Neural cell (in vitro differentiated cells): ENCODE results near the gene RFT1. TPM values are rescaled to one million over a fixed set of nuclear protein-coding genes. Genes with fewer than 3 reads are reported as not detected.

Experiments
- H2AFZ ChIP-seq: fragments of 200-600, 300-800 bp; sonication (generic), shearing (Covaris generic); 2 replicates; pipeline ENCODE4 v1.6.0; 2014; ENCODE audit warnings: low read depth, mild to moderate bottlenecking, antibody characterized with exemption, low read length, moderate library complexity
- H3F3A ChIP-seq: fragments of 200-600 bp; shearing (Covaris generic); 2 replicates; pipeline ENCODE4 v1.6.1; 2016; ENCODE audit warnings: mild to moderate bottlenecking, moderate library complexity, mixed read lengths, antibody characterized with exemption, low read length; ENCODE audit not compliant: insufficient read depth, poor library complexity, severe bottlenecking
- H3K27ac ChIP-seq: fragments of 200-600, 300-800 bp; sonication (generic), shearing (Covaris generic); 2 replicates; pipeline ENCODE4 v1.5.1; 2014; ENCODE audit warnings: mild to moderate bottlenecking, low read length, moderate library complexity
- H3K27me3 ChIP-seq: fragments of 300-800, 200-600 bp; sonication (generic), shearing (Covaris generic); 2 replicates; pipeline ENCODE4 v1.6.0; 2014; ENCODE audit warnings: mild to moderate bottlenecking, low read depth, low read length, moderate library complexity; ENCODE audit not compliant: insufficient read depth
- H3K36me3 ChIP-seq: fragments of 300-800, 200-600 bp; sonication (generic), shearing (Covaris generic); 2 replicates; pipeline ENCODE4 v1.5.1; 2014; ENCODE audit warnings: mild to moderate bottlenecking, antibody characterized with exemption, low read length, moderate library complexity; ENCODE audit not compliant: insufficient read depth
- H3K4me2 ChIP-seq: fragments of 300-800, 200-600 bp; sonication (generic), shearing (Covaris generic); 2 replicates; pipeline ENCODE4 v1.6.0; 2014; ENCODE audit warnings: mild to moderate bottlenecking, low read length
- H3K4me3 ChIP-seq: fragments of 300-800, 200-600 bp; sonication (generic), shearing (Covaris generic); 2 replicates; pipeline ENCODE4 v1.5.1; 2014; ENCODE audit warnings: mild to moderate bottlenecking, low read length, moderate library complexity
- H3K79me2 ChIP-seq: fragments of 200-600 bp; shearing (Covaris generic); replicated peaks from 2 replicates; pipeline ENCODE4 v1.6.0; 2014; ENCODE audit warnings: mild to moderate bottlenecking, low read length, moderate library complexity; ENCODE audit not compliant: insufficient read depth
- H3K9ac ChIP-seq: fragments of 300-800, 200-600 bp; sonication (generic), shearing (Covaris generic); 2 replicates; pipeline ENCODE4 v1.6.1; 2016; ENCODE audit warnings: mild to moderate bottlenecking, low read length, mixed read lengths
- H3K9me2 ChIP-seq: fragments of 200-600 bp; shearing (Covaris generic); 2 replicates; pipeline ENCODE4 v1.6.1; 2016; ENCODE audit warnings: mild to moderate bottlenecking, low read length, mixed read lengths; ENCODE audit not compliant: insufficient read depth
- H3K9me3 ChIP-seq: fragments of 200-600, 300-800 bp; sonication (generic), shearing (Covaris generic); 2 replicates; pipeline ENCODE4 v1.6.1; 2016; ENCODE audit warnings: mild to moderate bottlenecking, mixed run types, low read length, moderate library complexity, mixed read lengths
- H4K20me1 ChIP-seq: fragments of 200-600 bp; shearing (Covaris generic); 2 replicates; pipeline ENCODE4 v1.6.1; 2016; ENCODE audit warnings: mild to moderate bottlenecking, mixed run types; ENCODE audit not compliant: insufficient read depth
- CTCF ChIP-seq: fragments of 450-650 bp; IDR thresholded peaks from 2 replicates; pipeline ENCODE4 v1.5.1; 2014; ENCODE audit warnings: antibody characterized with exemption, mild to moderate bottlenecking, moderate library complexity; ENCODE audit not compliant: poor library complexity, severe bottlenecking
- EP300 ChIP-seq: fragments of 450-650 bp; conservative IDR thresholded peaks from 2 replicates; pipeline ENCODE4 v1.6.1; 2014; ENCODE audit warnings: antibody characterized with exemption, mild to moderate bottlenecking, moderate library complexity; ENCODE audit not compliant: poor library complexity, severe bottlenecking
- EZH2 ChIP-seq: fragments of 200-600, 300-800 bp; shearing (Covaris generic), sonication (generic); IDR thresholded peaks from 2 replicates; pipeline ENCODE4 v1.6.1; 2014; ENCODE audit warnings: antibody characterized with exemption, low read length, borderline replicate concordance, mild to moderate bottlenecking; ENCODE audit not compliant: insufficient read depth, poor library complexity, severe bottlenecking
- MXI1 ChIP-seq: fragments of 450-650 bp; conservative IDR thresholded peaks from 2 replicates; pipeline ENCODE4 v1.6.1; 2014; ENCODE audit warnings: antibody characterized with exemption, mild to moderate bottlenecking; ENCODE audit not compliant: poor library complexity, severe bottlenecking
- POLR2AphosphoS5 ChIP-seq: IDR thresholded peaks from 2 replicates; pipeline ENCODE4 v1.6.1; 2012
- RAD21 ChIP-seq: fragments of 450-650 bp; conservative IDR thresholded peaks from 2 replicates; pipeline ENCODE4 v1.6.1; 2014; ENCODE audit warnings: antibody characterized with exemption, mild to moderate bottlenecking, moderate library complexity
- REST ChIP-seq: IDR thresholded peaks from 2 replicates; pipeline ENCODE4 v1.6.1; 2012; ENCODE audit warnings: borderline replicate concordance
- SMC3 ChIP-seq: fragments of 450-650 bp; conservative IDR thresholded peaks from 2 replicates; pipeline ENCODE4 v1.6.1; 2014; ENCODE audit warnings: antibody characterized with exemption, mild to moderate bottlenecking, moderate library complexity; ENCODE audit not compliant: poor library complexity
- TAF1 ChIP-seq: IDR thresholded peaks from 2 replicates; pipeline ENCODE4 v1.6.1; 2012; ENCODE audit warnings: low read depth
- polyA plus RNA-seq: library from polyadenylated mRNA; depleted of rRNA; stranded (reverse); fragments of >200 nt; gene quantifications from 2 replicates; pipeline ENCODE4 v1.2.3, GENCODE V29; 2014

Gene RFT1
- polyA plus RNA-seq, 1 donor from 2014 or later: 6.1 TPM

- Histone ChIP-seq H3K36me3 (no peaks in the 10 kb centered on the region), H3K9me2 (no peaks in the 10 kb centered on the region)
Observed at GRCh38 chr3:53102601-53103147, 27.6 kb downstream of the RFT1 start.

GRCh38 chr3:53101956-53102355 lies 28.3 kb downstream of the RFT1 start:
- no peaks in the 10 kb centered on the region for H3K27me3 ChIP-seq
- H3K27ac ChIP-seq: no peak overlapping the region
- no peaks in the 10 kb centered on the region for H3K9me3 ChIP-seq
- H3K79me2 ChIP-seq: no peaks in the 10 kb centered on the region
- no peaks in the 10 kb centered on the region for H3K36me3 ChIP-seq
- no peaks in the 10 kb centered on the region for H3F3A ChIP-seq
- H3K4me2 ChIP-seq: no peak overlapping the region
- no peak overlapping the region for H3K9ac ChIP-seq
- no peak overlapping the region for H2AFZ ChIP-seq
- H4K20me1 ChIP-seq: no peaks in the 10 kb centered on the region
- no peaks in the 10 kb centered on the region for H3K9me2 ChIP-seq
- H3K4me3 ChIP-seq: no peak overlapping the region
- no peak for TF ChIP-seq CTCF
- no peak for TF ChIP-seq EP300
- TF ChIP-seq REST: no peak
- no peak for TF ChIP-seq RAD21
- TF ChIP-seq TAF1: no peak
- no peak for TF ChIP-seq POLR2AphosphoS5
- no peak for TF ChIP-seq MXI1

More at GRCh38 chr3:53102601-53103147, 27.6 kb downstream of the RFT1 start:
- Histone ChIP-seq H3K9me3 (no peaks in the 10 kb centered on the region), H3K27ac (no peak overlapping the region), H3K4me2 (no peak overlapping the region), H3K27me3 (no peaks in the 10 kb centered on the region), H3K9ac (no peak overlapping the region), H3K4me3 (no peak overlapping the region), H3K79me2 (no peaks in the 10 kb centered on the region), H4K20me1 (no peaks in the 10 kb centered on the region), H2AFZ (no peak overlapping the region), H3F3A (no peaks in the 10 kb centered on the region)
- TF ChIP-seq EZH2: no peak
- TF ChIP-seq TAF1: no peak
- TF ChIP-seq CTCF: no peak
- no peak for TF ChIP-seq EP300
- TF ChIP-seq POLR2AphosphoS5: no peak
- TF ChIP-seq RAD21: no peak
- TF ChIP-seq SMC3: no peak
- TF ChIP-seq REST: no peak
- no peak for TF ChIP-seq MXI1
